Dedifferentiated amniotic fluid mesenchymal stem cell (primary cell): ENCODE measurements around the gene CCDC61.
A peak's percentile ranks its signal among the peaks of the same experiment; 100 is the strongest.

ENCODE experiments used
- DNase-seq: peaks from one replicate; pipeline ENCODE4 v3.0.0-alpha.2; 2016; ENCODE audit errors: extremely low spot score

Gene CCDC61

GRCh38 chr19:46015687-46016425 is 20.6 kb downstream of the CCDC61 start:
- no peak for DNase-seq

GRCh38 chr19:46016426-46017094 is 21.3 kb downstream of the CCDC61 start:
- peak; percentile 62 for DNase-seq

DNA sequence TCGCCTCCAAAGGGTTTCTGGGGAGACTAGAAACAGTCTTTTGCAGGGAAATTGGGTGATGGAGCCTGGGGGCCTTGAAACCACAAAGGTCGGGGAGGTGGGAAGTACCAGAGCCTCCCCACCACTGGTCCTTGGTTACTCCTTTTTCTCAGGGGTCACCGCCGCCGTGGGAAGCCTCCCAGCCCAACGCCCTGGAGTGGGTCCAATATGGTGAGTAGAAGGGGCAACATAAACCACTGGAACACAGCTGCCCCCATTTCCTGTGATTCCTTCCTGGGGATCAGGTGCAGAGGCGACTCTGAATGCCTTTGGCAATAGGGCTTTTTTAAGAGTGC is 21.8 kb downstream of the CCDC61 start:
- DNase-seq: no peak

DNA sequence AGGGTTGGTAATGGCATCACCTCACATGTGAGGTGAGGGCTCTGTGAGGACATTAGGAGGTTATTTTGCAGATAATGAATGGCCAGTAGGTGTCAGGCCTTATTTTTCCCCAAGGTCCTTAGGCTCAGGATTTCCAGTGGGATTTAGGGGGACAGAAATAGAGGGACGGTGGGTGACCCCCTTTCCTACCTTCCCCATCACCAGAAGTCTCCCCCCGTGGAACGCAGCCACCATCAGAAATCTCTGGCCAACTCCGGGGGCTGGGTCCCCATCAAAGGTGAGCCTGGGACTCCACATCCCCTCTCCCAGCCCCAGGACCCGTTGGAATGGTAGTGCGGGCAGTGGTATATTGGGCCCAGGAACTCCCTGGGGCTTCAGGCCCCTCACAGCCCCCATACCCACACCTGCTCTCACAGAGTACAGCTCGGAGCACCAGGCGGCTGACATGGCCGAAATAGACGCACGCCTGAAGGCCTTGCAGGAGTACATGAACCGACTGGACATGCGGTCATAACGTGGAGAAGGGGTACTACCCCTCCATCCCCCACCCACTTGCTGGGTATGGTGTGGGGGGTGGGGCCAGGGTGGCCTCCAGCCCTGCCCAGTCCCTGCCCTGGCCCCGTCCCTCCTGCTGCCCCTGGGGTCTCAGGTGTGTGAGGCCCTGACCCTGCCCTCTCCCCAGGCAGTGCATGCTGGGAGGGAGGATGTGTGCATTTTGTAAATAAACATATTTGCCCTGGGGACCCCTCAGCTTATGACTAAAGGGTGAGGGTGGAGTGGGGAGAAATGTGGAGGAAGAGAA is 22.8 kb downstream of the CCDC61 start:
- DNase-seq: no peak

- DNase-seq: no peak
These were observed 23.5 kb downstream of the CCDC61 start for GRCh38 chr19:46018729-46019251.

- no peak for DNase-seq
These were observed 24.0 kb downstream of the CCDC61 start for GRCh38 chr19:46019270-46019669.

DNA sequence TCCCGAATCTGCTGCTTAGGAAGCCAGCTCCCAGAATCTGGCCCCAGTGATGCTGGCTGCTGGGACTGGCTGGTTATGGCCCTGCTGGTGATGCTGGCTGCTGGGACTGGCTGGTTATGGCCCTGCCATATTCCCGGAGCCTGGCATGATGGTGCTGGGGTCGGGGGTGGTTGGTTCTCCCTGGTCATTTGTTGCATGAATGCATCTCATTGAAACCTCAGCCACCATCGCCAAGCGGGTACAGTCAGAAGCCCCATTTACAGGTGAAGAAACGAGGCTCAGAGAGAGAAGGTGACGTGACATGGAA is 25.5 kb downstream of the CCDC61 start:
- DNase-seq: no peak

- DNase-seq: no peak
These were observed 26.3 kb downstream of the CCDC61 start for GRCh38 chr19:46021531-46022041.

DNA sequence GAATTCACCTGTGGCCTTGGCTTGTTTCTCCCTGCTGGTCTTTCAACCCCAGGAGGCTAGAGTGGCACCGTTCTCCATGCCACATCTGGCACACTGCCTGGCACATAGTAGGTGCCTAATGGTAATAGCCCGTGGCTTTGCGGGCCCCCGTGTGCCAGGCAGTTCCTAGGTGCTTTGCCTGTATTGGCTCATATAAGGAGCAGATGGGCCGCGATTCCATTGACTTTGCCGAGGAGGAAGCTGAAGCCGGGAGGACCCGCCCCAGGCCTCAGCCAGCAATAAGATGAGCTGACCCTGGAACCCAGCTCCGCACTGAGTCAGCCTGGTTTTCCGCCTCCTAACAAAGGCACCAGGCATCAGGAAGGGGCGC is 26.8 kb downstream of the CCDC61 start:
- no peak for DNase-seq

- DNase-seq: no peak
These were observed 27.4 kb downstream of the CCDC61 start, which contains the start of gene PGLYRP1 for GRCh38 chr19:46022431-46023310. TSS of gene PGLYRP1 (minus strand) at chr19:46023053. CDS start at chr19:46023021, 32 bp downstream.

- no peak for DNase-seq
These were observed 28.1 kb downstream of the CCDC61 start for GRCh38 chr19:46023311-46023779.

GRCh38 chr19:46025835-46026234 is 30.6 kb downstream of the CCDC61 start:
- no peak for DNase-seq

GRCh38 chr19:46030812-46031550 is 35.7 kb downstream of the CCDC61 start:
- DNase-seq: no peak

GRCh38 chr19:46031781-46032596 is 36.7 kb downstream of the CCDC61 start:
- DNase-seq: no peak

- no peak for DNase-seq
These were observed 37.3 kb downstream of the CCDC61 start for GRCh38 chr19:46032597-46033025.

GRCh38 chr19:46033401-46033800 is 38.1 kb downstream of the CCDC61 start:
- DNase-seq: no peak

- no peak for DNase-seq
These were observed 40.3 kb downstream of the CCDC61 start for GRCh38 chr19:46035546-46035945.

- DNase-seq: no peak
These were observed 40.9 kb downstream of the CCDC61 start for GRCh38 chr19:46035986-46036743.

DNA sequence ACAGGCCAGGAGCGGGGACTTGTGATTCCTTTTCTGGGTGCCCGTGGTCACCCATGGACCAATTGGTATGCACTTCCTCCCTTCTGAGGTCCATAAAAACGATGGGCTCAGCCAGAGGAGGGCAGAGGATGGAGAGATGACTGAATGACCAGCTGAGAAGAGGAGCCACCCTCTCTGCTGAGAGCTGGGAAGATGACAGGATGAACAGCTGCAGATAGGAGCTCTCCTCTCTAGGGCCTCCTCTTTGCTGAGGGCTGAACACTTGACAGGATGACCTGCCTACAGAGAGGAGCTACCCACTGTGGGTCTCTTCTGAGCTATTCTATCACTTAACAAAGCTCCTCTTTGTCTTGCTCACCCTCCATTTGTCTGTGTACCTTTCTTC is 41.5 kb downstream of the CCDC61 start:
- DNase-seq: no peak
